Activated CD4-positive, alpha-beta T cell treated with anti-CD3 and anti-CD28 coated beads for 36 hours (primary cell): Measurements from ENCODE around the gene LPCAT3. TPM values are rescaled to one million over a fixed set of nuclear protein-coding genes. Genes with fewer than 3 reads are reported as not detected.

ENCODE experiments used
- ATAC-seq: fragments of 200-7000 bp; cut with Tn5 transposase; one replicate; pipeline ENCODE4 v1.10.0; 2021; ENCODE audit warnings: mild to moderate bottlenecking, moderate library complexity
- CTCF ChIA-PET: fragments of 350-600 bp; sonication (Branson Sonifier 250); formaldehyde crosslinking; loops from one replicate; lab custom pipeline; 2021; ENCODE audit warnings: antibody characterized with exemption; lab: Charles Lee
- POLR2A ChIA-PET: fragments of 350-600 bp; sonication (Branson Sonifier 250); formaldehyde crosslinking; loops from one replicate; lab custom pipeline; 2021; ENCODE audit warnings: antibody characterized with exemption, inconsistent platforms; lab: Charles Lee
- DNase-seq: peaks from one replicate; pipeline ENCODE4 v3.0.0-alpha.2; 2020
- H3K27ac Mint-ChIP-seq: one replicate; pipeline ENCODE4 v1.8.0; 2021; ENCODE audit warnings: mixed read lengths
- H3K27me3 Mint-ChIP-seq: one replicate; pipeline ENCODE4 v1.8.0; 2021; ENCODE audit warnings: mixed read lengths
- H3K36me3 Mint-ChIP-seq: one replicate; pipeline ENCODE4 v1.8.0; 2021; ENCODE audit warnings: low read depth, mixed read lengths
- H3K4me1 Mint-ChIP-seq: one replicate; pipeline ENCODE4 v1.8.0; 2021; ENCODE audit warnings: mixed read lengths
- H3K4me3 Mint-ChIP-seq: one replicate; pipeline ENCODE4 v1.8.0; 2021; ENCODE audit warnings: mild to moderate bottlenecking, moderate library complexity, mixed read lengths
- H3K9me3 Mint-ChIP-seq: one replicate; pipeline ENCODE4 v1.8.0; 2021; ENCODE audit warnings: low read depth, mixed read lengths
- intact Hi-C, 2 experiments: fragments of 100-400 bp; cut with DNase I in 1 of 2; cut with micrococcal nuclease in 1 of 2; formaldehyde crosslinking; loops; one replicate each; pipeline versions ENCODE4 v1.14.2 to v1.15.1; 2022 to 2024; cut with DNase I, micrococcal nuclease
- microRNA-seq: library from miRNA; unstranded; fragments of <30 nt; microRNA quantifications from one replicate; pipeline ENCODE4 v1.2.0, GENCODE V29; 2021; ENCODE audit warnings: borderline replicate concordance
- total RNA-seq, 2 experiments: library from RNA; stranded (reverse); gene quantifications; one replicate each; pipeline ENCODE4 v1.2.3, GENCODE V29; 2021

LPCAT3 gene
- total RNA-seq, 2 experiments from 2014 or later, result 20.8 to 28.0 TPM

DNA sequence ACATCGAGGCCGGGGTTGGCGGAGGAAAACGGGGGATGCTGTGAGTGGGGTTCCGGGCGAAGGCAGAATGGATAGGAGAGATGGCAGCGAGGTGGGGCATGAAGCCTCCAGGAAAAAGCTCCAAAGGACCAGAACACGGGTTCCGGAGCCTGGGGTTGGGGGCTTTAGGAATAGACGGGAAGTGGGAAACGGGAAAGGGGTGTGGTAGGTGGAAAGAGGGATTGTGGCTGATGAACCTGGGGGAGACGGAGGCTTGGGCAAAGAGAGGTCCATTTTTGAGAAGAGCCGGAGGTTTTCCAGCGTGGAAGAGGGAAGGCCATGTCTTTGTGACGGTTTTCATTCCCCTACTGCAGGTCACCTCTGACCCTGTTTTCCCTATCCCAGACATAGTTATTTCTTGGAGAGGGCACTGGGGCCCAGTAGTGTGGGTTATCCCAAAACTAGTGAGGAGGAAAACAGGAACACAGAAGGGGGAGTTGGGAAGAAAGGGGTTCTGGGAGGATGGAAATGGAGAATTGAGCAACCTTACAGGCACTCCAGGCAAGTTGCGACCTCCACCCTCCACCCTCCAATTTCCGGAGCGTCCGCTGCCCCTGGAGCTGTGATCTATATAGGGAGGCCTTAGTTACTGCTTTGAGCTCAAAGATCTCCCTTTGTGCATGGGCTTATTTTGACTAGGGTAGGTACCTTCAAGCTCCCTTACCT, 89.4 kb downstream of the LPCAT3 start:
- Mint-ChIP-seq H3K9me3 (no peaks in the 10 kb centered on the region), H3K36me3 (peaks cover 25% of the 10 kb centered on the region), H3K27ac (peak overlapping the region; percentile 83), H3K27me3 (no peaks in the 10 kb centered on the region), H3K4me1 (peaks cover 69% of the 10 kb centered on the region), H3K4me3 (peak overlapping the region; percentile 83)
- ChIA-PET CTCF (interaction anchor here (0.6 to 7.4 kb wide), 8 partner anchors 9 to 470 kb away, joined by 3 to 59 read pairs (median 3); no protein-coding TSS in a partner anchor), POLR2A (interaction anchor here (0.5 to 3.7 kb wide), 3 partner anchors 16 to 1023 kb away, joined by 3 to 26 read pairs (median 3); partner anchors contain the start of genes C12orf57, RNU7-1 and USP5)
- ATAC-seq, result no peak
- DNase-seq, result no peak
- intact Hi-C loops, result loop anchor here (1.0 to 2.0 kb wide), 2 partner anchors 8 to 14 kb away; partner anchors contain the start of gene ENO2 (in 1 of the 2)

DNA sequence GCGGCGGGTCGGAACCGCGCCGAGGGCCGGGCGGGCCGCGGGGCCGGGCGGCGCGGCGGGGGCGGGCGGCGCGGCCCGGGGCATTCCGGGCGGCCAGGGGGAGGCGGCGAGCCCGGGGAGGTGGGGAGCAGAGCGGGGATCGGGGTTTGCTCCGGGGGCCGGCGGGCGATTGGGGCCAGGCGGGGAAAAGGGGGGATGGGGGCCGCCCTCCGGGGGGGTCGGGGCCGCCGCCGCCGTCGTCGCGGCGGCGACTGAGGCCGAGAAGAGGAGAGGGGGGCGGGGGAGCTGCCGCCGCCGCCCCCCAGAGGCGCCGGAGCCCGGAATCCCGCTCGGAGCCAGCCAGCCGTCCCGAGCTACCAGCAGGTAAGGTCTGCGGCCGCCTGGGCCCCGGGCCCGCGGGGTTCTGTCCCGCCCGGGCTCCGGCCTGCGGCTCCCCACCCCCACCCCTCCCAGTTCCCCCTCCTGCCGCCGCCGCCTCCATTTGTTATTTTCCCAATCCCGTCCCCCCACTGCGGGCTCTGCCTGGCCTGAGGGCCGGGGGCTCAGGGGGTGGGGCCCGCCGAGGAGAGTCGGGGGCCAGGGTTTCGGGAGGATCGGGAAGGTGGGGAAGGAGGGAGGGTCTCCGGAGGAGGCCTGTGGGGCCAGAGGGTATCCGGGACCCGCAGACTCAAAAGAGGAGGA, 90.1 kb downstream of the LPCAT3 start:
- ATAC-seq, result no peak
- peak overlapping the region; percentile 83 for H3K4me3 Mint-ChIP-seq
- H3K4me1 Mint-ChIP-seq, result peaks cover 62% of the 10 kb centered on the region
- peak overlapping the region; percentile 83 for H3K27ac Mint-ChIP-seq
- peak; percentile 39 for DNase-seq
- H3K27me3 Mint-ChIP-seq, result no peaks in the 10 kb centered on the region
- CTCF ChIA-PET, result interaction anchor here (0.6 to 7.4 kb wide), 4 partner anchors 10 to 59 kb away, joined by 3 to 59 read pairs (median 4); no protein-coding TSS in a partner anchor
- no peaks in the 10 kb centered on the region for H3K9me3 Mint-ChIP-seq
- intact Hi-C loops, result loop anchor here (1.0 to 2.0 kb wide), 2 partner anchors 9 to 13 kb away; partner anchors contain the start of gene ENO2 (in 1 of the 2)
- peaks cover 22% of the 10 kb centered on the region for H3K36me3 Mint-ChIP-seq
- POLR2A ChIA-PET, result interaction anchor here (0.5 to 3.7 kb wide), 3 partner anchors 16 to 1024 kb away, joined by 3 to 26 read pairs (median 3); partner anchors contain the start of genes C12orf57, RNU7-1 and USP5

DNA sequence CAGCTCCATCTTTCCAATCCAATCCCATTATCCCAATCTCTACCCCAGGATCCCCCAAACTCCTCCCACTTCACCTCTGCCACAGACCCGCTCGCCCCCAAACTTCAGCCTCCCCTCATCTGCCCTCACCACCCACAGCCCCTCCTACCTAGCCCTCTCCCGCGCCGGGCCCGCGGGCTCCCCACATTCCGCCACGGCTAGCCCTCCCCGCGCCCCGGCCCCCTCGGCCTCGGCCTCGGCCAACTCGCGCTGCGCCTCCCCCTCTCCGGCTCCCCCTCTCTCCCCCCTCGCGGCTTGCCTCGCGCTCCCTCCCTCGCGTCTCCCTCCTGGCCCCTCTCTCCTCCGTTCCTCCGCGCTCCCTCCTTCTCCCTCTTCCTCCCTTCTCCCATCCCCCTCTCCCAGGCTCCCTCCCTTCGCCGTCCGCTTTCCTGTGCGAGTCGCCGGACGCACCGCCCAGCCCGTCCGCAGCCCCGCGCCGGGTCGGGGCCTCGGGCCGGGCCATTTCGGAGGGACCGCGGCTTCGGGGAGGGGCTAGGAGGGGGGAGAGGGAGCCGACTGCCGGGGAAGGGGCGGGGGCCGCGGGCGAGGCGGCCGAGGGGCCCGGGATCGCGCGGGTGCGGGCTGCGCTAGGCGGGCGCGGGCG, 90.8 kb downstream of the LPCAT3 start, which contains the start of gene ATN1:
Gene ATN1, plus strand, starts transcription at position 581 of the 643 bp plus-strand sequence. CDS start 6,043 bp downstream, outside the sequence.
- intact Hi-C loops, result loop anchor here (1.0 to 2.0 kb wide), 3 partner anchors 10 to 34 kb away; partner anchors contain the start of gene ENO2 (in 1 of the 2)
- DNase-seq, result peak; percentile 69
- H3K27ac Mint-ChIP-seq, result peak within 1 kb of the TSS; percentile 84
- no peaks in the 10 kb centered on the region for H3K9me3 Mint-ChIP-seq
- POLR2A ChIA-PET, result interaction anchor here (0.7 to 3.7 kb wide), 3 partner anchors 16 to 39 kb away, joined by 3 to 26 read pairs (median 10); partner anchors contain the start of genes C12orf57 and RNU7-1
- H3K27me3 Mint-ChIP-seq, result no peaks in the 10 kb centered on the region
- CTCF ChIA-PET, result interaction anchor here (0.6 to 7.4 kb wide), 5 partner anchors 10 to 1104 kb away, joined by 4 to 59 read pairs (median 10); partner anchors contain the start of genes C12orf57 and RNU7-1
- ATAC-seq, result peak; percentile 31
- peaks cover 57% of the 10 kb centered on the region for H3K4me1 Mint-ChIP-seq
- peaks cover 23% of the 10 kb centered on the region for H3K36me3 Mint-ChIP-seq
- peak within 1 kb of the TSS; percentile 83 for H3K4me3 Mint-ChIP-seq

Small RNA genes within 50 kb of the gene (microRNA-seq; reads per million reads assigned to microRNA genes)
- gene MIR141, result 71.2 reads per million, percentile 60 among the genes with 10 or more reads in this experiment
- gene MIR200C, result 391 reads per million, percentile 79 among the genes with 10 or more reads in this experiment

Other genes with a start within 250 kb of the LPCAT3 start
- gene LAG3, start 246.0 kb downstream of the LPCAT3 start, total RNA-seq, result 10 to 100 TPM; 88.2 to 93.9 TPM
- gene CD4, start 228.9 kb downstream of the LPCAT3 start, total RNA-seq, result 100 to 1,000 TPM; 206 to 211 TPM
- under 1 TPM; 0.11 to 0.26 TPM for gene GPR162, start 196.7 kb downstream of the LPCAT3 start, total RNA-seq
- gene P3H3, start 190.1 kb downstream of the LPCAT3 start, total RNA-seq, result 1 to 10 TPM in 1 of 2 experiments, under 1 TPM in 1; 0.86 to 1.3 TPM
- gene GNB3, start 177.6 kb downstream of the LPCAT3 start, total RNA-seq, result under 1 TPM; 0.66 to 0.76 TPM
- gene CDCA3, start 167.2 kb downstream of the LPCAT3 start, total RNA-seq, result 10 to 100 TPM; 87.8 to 99.7 TPM
- 100 to 1,000 TPM; 128 to 132 TPM for gene USP5, start 166.3 kb downstream of the LPCAT3 start, total RNA-seq
- 1,000 to 10,000 TPM; 1,824 to 2,753 TPM for gene TPI1, start 150.9 kb downstream of the LPCAT3 start, total RNA-seq
- gene SPSB2, start 145.2 kb downstream of the LPCAT3 start, total RNA-seq, result 1 to 10 TPM; 1.7 to 2.2 TPM
- gene LRRC23, start 113.7 kb downstream of the LPCAT3 start, total RNA-seq, result 1 to 10 TPM; 6.4 to 7.0 TPM
- 100 to 1,000 TPM; 301 to 317 TPM for gene ENO2, start 103.9 kb downstream of the LPCAT3 start, total RNA-seq
- gene ATN1, start 90.5 kb downstream of the LPCAT3 start, total RNA-seq, result 10 to 100 TPM; 32.2 to 32.4 TPM
- gene RNU7-1, start 74.7 kb downstream of the LPCAT3 start, total RNA-seq, result not detected
- gene C12orf57, start 74.5 kb downstream of the LPCAT3 start, total RNA-seq, result 100 to 1,000 TPM; 189 to 208 TPM
- gene PTPN6, start 67.1 kb downstream of the LPCAT3 start, total RNA-seq, result 100 to 1,000 TPM; 335 to 483 TPM
- gene PHB2, start 47.8 kb downstream of the LPCAT3 start, total RNA-seq, result 100 to 1,000 TPM; 398 to 502 TPM
- 100 to 1,000 TPM in 1 of 2 experiments, 10 to 100 TPM in 1; 85.0 to 106 TPM for gene EMG1, start 47.6 kb downstream of the LPCAT3 start, total RNA-seq
- gene C1S, start 42.2 kb upstream of the LPCAT3 start, total RNA-seq, result 1 to 10 TPM; 2.4 to 2.8 TPM
- 1 to 10 TPM; 1.4 to 2.2 TPM for gene C1R, start 74.0 kb upstream of the LPCAT3 start, total RNA-seq
- gene C1RL, start 90.7 kb upstream of the LPCAT3 start, total RNA-seq, result 10 to 100 TPM; 17.3 to 18.9 TPM
- gene RBP5, start 110.4 kb upstream of the LPCAT3 start, total RNA-seq, result not detected
- gene CLSTN3, start 111.9 kb upstream of the LPCAT3 start, total RNA-seq, result 10 to 100 TPM; 28.2 to 37.9 TPM
- gene PEX5, start 171.2 kb upstream of the LPCAT3 start, total RNA-seq, result 10 to 100 TPM; 25.4 to 38.8 TPM